GM12878 (cell line): ENCODE measurements around the gene TMEM217. TPM values are rescaled to one million over a fixed set of nuclear protein-coding genes. Genes with fewer than 3 reads are reported as not detected.

ENCODE experiments used
- ATAC-seq: fragments of 200-7000 bp; cut with Tn5 transposase; 3 replicates; pipeline ENCODE4 v1.9.1; 2020; ENCODE audit warnings: mild to moderate bottlenecking, moderate library complexity
- BruUV-seq: library from RNA; stranded (reverse); fragments of 400-500 nt; replicated peaks from 2 replicates; lab custom pipeline; 2021; lab: Mats Ljungman, UMichigan
- CTCF ChIA-PET: fragments of 300-600 bp; sonication (Branson Sonifier 250); formaldehyde crosslinking; extraction: SDS; loops from one replicate; lab custom pipeline; 2021; ENCODE audit warnings: inconsistent platforms; lab: Yijun Ruan, JAX
- POLR2A ChIA-PET: fragments of 350-600 bp; formaldehyde crosslinking; extraction: SDS; loops from one replicate; lab custom pipeline; 2021; ENCODE audit warnings: inconsistent platforms; lab: Charles Lee
- RAD21 ChIA-PET: fragments of 300-600 bp; sonication (Branson Sonifier 250); formaldehyde crosslinking; loops from one replicate; lab custom pipeline; 2023; ENCODE audit warnings: antibody characterized with exemption; ENCODE audit not compliant: unreplicated experiment; lab: Charles Lee
- SMC1A ChIA-PET: fragments of 300-600 bp; sonication (Branson Sonifier 250); formaldehyde crosslinking; loops from one replicate; lab custom pipeline; 2023; ENCODE audit not compliant: unreplicated experiment, uncharacterized antibody; lab: Charles Lee
- DNase-seq: peaks from one replicate; pipeline ENCODE4 v3.0.0-alpha.2; 2011; ENCODE audit warnings: low read depth, low spot score
- FAIRE-seq: peaks from 3 replicates; lab custom pipeline; 2011; peaks lifted over from hg19 to GRCh38; lab: Jason Lieb, UNC
- H2AFZ ChIP-seq: 2 replicates; pipeline ENCODE4 v1.6.0; 2011; ENCODE audit warnings: low read depth, low read length, control low read depth; ENCODE audit not compliant: control insufficient read depth
- H3K27ac ChIP-seq: 2 replicates; pipeline ENCODE4 v1.5.1; 2011; ENCODE audit warnings: control low read depth; ENCODE audit not compliant: control insufficient read depth, insufficient read depth
- H3K27me3 ChIP-seq, 2 experiments: replicated peaks in 1 of 2; 2 replicates each; pipeline versions ENCODE4 v1.6.0 to v1.6.1; 2011; ENCODE audit warnings: low read length in 1 of 2; ENCODE audit not compliant: control insufficient read depth in 2 of 2, insufficient read depth in 2 of 2
- H3K36me3 ChIP-seq, 2 experiments: 2 replicates each; pipeline ENCODE4 v1.5.1; 2011; ENCODE audit warnings: low read length in 1 of 2; ENCODE audit not compliant: control insufficient read depth in 2 of 2, insufficient read depth in 2 of 2
- H3K4me1 ChIP-seq: 2 replicates; pipeline ENCODE4 v1.6.1; 2011; ENCODE audit warnings: mild to moderate bottlenecking, low read length, moderate library complexity, mixed read lengths; ENCODE audit not compliant: control insufficient read depth, insufficient read depth
- H3K4me2 ChIP-seq: 2 replicates; pipeline ENCODE4 v1.6.0; 2011; ENCODE audit warnings: control low read depth; ENCODE audit not compliant: control insufficient read depth, insufficient read depth
- H3K4me3 ChIP-seq: fragments of 200-600 bp; sonication (generic); 2 replicates; pipeline ENCODE4 v1.5.1; 2016
- H3K79me2 ChIP-seq: 2 replicates; pipeline ENCODE4 v1.6.0; 2011; ENCODE audit warnings: low read length; ENCODE audit not compliant: control insufficient read depth, insufficient read depth
- H3K9ac ChIP-seq: 2 replicates; pipeline ENCODE4 v1.8.0; 2011; ENCODE audit warnings: low read length, control low read depth, mixed read lengths; ENCODE audit not compliant: control insufficient read depth, insufficient read depth
- H3K9me3 ChIP-seq: replicated peaks from 3 replicates; pipeline ENCODE4 v1.5.1; 2011; ENCODE audit warnings: mild to moderate bottlenecking, low read length; ENCODE audit not compliant: control insufficient read depth, insufficient read depth
- H4K20me1 ChIP-seq: 2 replicates; pipeline ENCODE4 v1.6.0; 2011; ENCODE audit not compliant: control insufficient read depth, insufficient read depth
- HDAC6 ChIP-seq: fragments of 200-600 bp; sonication (generic); IDR thresholded peaks from one replicate; pipeline ENCODE4 v1.8.0; 2017; ENCODE audit warnings: antibody characterized with exemption; ENCODE audit not compliant: unreplicated experiment
- MTA3 ChIP-seq: IDR thresholded peaks from 2 replicates; pipeline ENCODE4 v1.6.1; 2012; ENCODE audit warnings: low read length, inconsistent platforms, borderline replicate concordance
- NFYB ChIP-seq: IDR thresholded peaks from 2 replicates; pipeline ENCODE4 v1.6.1; 2011; ENCODE audit warnings: low read depth, mild to moderate bottlenecking, low read length, improper control_type of control experiment, moderate library complexity; ENCODE audit not compliant: insufficient read depth
- RB1 ChIP-seq: fragments of 450-650 bp; formaldehyde crosslinking; IDR thresholded peaks from 2 replicates; pipeline ENCODE4 v1.6.1; 2017; ENCODE audit warnings: mild to moderate bottlenecking, borderline replicate concordance
- SMARCA5 ChIP-seq: fragments of 450-650 bp; IDR thresholded peaks from 2 replicates; pipeline ENCODE4 v1.6.1; 2017; ENCODE audit warnings: mild to moderate bottlenecking
- SUPT20H ChIP-seq: IDR thresholded peaks from 2 replicates; pipeline ENCODE4 v1.6.1; 2011; ENCODE audit warnings: low read depth, mild to moderate bottlenecking, low read length, moderate library complexity, borderline replicate concordance; ENCODE audit not compliant: control insufficient read depth
- ZBTB11 ChIP-seq: fragments of 450-650 bp; formaldehyde crosslinking; IDR thresholded peaks from 2 replicates; pipeline ENCODE4 v1.5.0; 2022; ENCODE audit warnings: mild to moderate bottlenecking, missing genetic modification characterization
- WGBS: methylation state at CpG from one replicate; pipeline ENCODE4 v1.1.6; 2016; ENCODE audit warnings: low lambda C conversion rate; ENCODE audit not compliant: insufficient replicate concordance, insufficient coverage; ENCODE audit errors: missing lambda C conversion rate; 5-methylcytosine and 5-hydroxymethylcytosine counted together
- in situ Hi-C: fragments of 300-500 bp; cut with MboI; formaldehyde crosslinking; loops from 9 replicates; pipeline ENCODE4 v1.14.3; 2018; ENCODE audit warnings: mixed read lengths
- intact Hi-C: fragments of 100-400 bp; cut with micrococcal nuclease; formaldehyde crosslinking; loops from one replicate; pipeline ENCODE4 v1.14.2; 2022; ENCODE audit not compliant: unreplicated experiment
- polyA plus RNA-seq, 11 experiments: library from polyadenylated mRNA; depleted of rRNA in 4 of 11; unstranded in 6 of 11; stranded (reverse) in 5 of 11; fragments of >200 nt; fragmentation: Nextera tagmentation in 4 of 11; fragmentation: Illumina TruSeq in 1 of 11; extraction: Ambion mirVana in 4 of 11; extraction: Trizol in 1 of 11; gene quantifications; 1 replicate in 1 of 11; 2 replicates in 10 of 11; pipeline versions ENCODE4 v1.2.1 to v1.2.3, GENCODE V29; 2011 to 2016; ENCODE audit warnings: inconsistent platforms in 2 of 11, missing spikeins in 2 of 11, low read depth in 1 of 11
- total RNA-seq, 4 experiments: library from RNA; depleted of rRNA in 3 of 4; stranded (reverse); fragments of >200 nt in 3 of 4; fragmentation: Illumina TruSeq in 1 of 4; extraction: Trizol in 1 of 4; gene quantifications; 2 replicates each; pipeline versions ENCODE4 v1.2.1 to v1.2.3, GENCODE V29; 2013 to 2021

The TMEM217 gene
- total and polyA plus RNA-seq, 10 of the 15 experiments (the other 5 are each of a cell fraction or from before 2014, with no cell fraction given) = 1.3 to 4.5 (median 2.3) TPM

DNA sequence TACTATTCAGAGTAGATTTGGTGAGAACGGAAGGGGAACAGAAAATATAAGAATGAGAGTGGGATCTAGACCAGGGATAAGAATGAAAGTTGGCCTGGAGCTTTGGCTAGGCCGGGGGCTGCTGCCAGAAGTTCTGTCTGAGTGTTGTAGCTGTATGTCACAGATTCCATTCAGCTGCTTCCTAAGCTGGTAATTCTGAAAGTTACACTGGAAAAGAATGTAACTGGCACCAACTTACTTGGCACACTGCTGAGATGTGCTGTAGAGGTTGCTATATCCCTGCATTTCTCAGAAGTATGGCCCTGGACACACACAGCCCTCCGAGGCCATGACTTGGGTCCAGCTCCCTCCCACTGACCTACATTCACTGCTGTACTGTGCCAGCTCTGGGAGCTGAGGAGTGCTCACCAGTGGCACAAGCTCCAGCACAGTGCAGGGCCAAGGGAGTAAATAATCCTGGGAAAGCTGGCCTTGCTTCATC, 25.8 kb upstream of the TMEM217 start:
- peaks cover 12% of the 10 kb centered on the region for H3K4me1 ChIP-seq
- no TSS peak for BruUV-seq
- H3K4me2 ChIP-seq = no peak overlapping the region
- H3K36me3 ChIP-seq = peaks cover 20 to 24% of the 10 kb centered on the region in 2 experiments; a peak in 3 of 4 replicates
- FAIRE-seq (no peak), ATAC-seq (no peak), DNase-seq (no peak)
- in situ Hi-C loops = no loop called here
- WGBS = 98% methylated on average over 3 of the region's 3 CpGs
- TF ChIP-seq HDAC6 (no peak), SMARCA5 (no peak), SUPT20H (no peak), MTA3 (no peak), NFYB (no peak), RB1 (no peak), ZBTB11 (CRISPR knock-in tag) (no peak)
- ChIA-PET RAD21 (no interaction called here), SMC1A (no interaction called here), POLR2A (no interaction called here), CTCF (interaction anchor here (0.6 kb wide), 1 partner anchor 112 kb away, joined by 3 read pairs; no protein-coding TSS in a partner anchor)
- H3K9ac ChIP-seq = no peak overlapping the region
- H3K27ac ChIP-seq = no peak overlapping the region
- no peaks in the 10 kb centered on the region for H3K27me3 ChIP-seq
- H2AFZ ChIP-seq = no peak overlapping the region
- no peaks in the 10 kb centered on the region; the same call in 1 of the 2 replicates for H3K79me2 ChIP-seq
- intact Hi-C loops = no loop called here
- no peaks in the 10 kb centered on the region for H3K9me3 ChIP-seq
- H4K20me1 ChIP-seq = no peaks in the 10 kb centered on the region
- no peak overlapping the region for H3K4me3 ChIP-seq
